ENCODE data around the gene SEMA4D.
A peak's percentile ranks its signal among the peaks of the same experiment; 100 is the strongest.

SEMA4D gene

DNA sequence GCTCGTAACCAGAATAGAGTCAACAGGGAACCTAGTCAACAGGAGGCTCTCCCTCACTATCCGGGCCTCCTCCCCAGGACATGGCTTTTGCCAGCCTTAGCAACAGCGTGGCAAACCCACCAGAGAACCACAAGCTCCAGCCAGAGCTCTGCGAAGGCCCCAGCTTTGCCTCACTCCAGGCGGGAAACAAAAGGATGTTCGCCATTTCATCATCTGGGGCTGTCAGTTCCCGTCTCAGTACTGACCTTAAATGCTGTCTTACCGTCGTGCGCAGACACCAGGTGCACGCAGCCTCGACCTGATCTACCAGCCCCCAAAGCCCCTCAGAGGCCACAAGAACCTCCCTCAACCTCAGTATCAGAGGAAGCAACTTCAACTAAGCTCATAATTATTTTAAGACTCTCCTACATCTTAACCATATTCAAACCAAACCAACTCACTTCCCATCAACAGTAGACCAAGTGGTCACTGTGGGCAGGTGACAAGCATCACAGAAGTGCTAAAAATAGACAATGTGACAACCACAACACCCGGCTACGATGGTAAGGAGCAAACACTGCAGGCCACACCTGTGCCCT, 71.4 kb downstream of the SEMA4D start:
- Histone ChIP-seq H3K27ac (replicated peaks) (no peak overlapping the region), H3K27me3 (ENCODE audit: insufficient read depth, poor library complexity, severe bottlenecking) (no peaks in the 10 kb centered on the region), H3K4me3 (replicated peaks; ENCODE audit: insufficient read depth, low read length) (no peak overlapping the region)
- no peak for TF ChIP-seq CTCF (IDR thresholded peaks at IDR 0.05; ENCODE audit: insufficient read depth, low read length)
- peak in 1 of 2 experiments; percentile 26 for DNase-seq (ENCODE audit: low read depth in 1 of 2, low spot score in 1 of 2)

DNA sequence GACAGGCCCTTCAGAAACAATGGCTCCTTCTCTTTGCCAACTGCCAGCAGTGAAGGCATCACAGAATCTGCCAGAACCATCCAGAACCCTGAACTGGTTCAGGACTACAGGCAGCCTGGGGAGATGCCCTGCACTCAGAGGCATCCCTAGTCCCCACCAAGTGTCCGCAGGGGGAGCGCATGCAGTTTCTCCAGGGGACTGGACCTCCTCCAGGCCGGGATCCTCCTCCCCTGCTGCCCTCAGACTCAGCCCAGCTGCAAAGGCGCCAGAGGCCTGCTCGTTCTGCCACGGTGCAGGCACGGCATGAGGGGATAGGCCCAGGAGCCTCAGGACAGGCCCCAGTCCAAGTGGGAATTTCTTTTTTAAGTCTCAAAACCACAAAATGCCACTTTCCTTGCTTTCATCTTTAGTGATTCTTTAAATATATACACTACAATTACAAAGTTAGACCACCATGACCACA, 72.0 kb downstream of the SEMA4D start:
- no peak for DNase-seq (ENCODE audit: low read depth in 1 of 2, low spot score in 1 of 2)
- no peaks in the 10 kb centered on the region for H3K27me3 ChIP-seq (ENCODE audit: insufficient read depth, poor library complexity, severe bottlenecking)
- no peak overlapping the region for H3K27ac ChIP-seq (replicated peaks)
- no peak for TF ChIP-seq POLR2AphosphoS5 (IDR thresholded peaks at IDR 0.05; ENCODE audit: low read depth)
- TF ChIP-seq GABPA (IDR thresholded peaks at IDR 0.05; ENCODE audit: low read depth) = no peak
- TF ChIP-seq SPI1 (IDR thresholded peaks at IDR 0.05; ENCODE audit: borderline replicate concordance, low read depth) = no peak
- no peak for TF ChIP-seq CTCF (IDR thresholded peaks at IDR 0.05; ENCODE audit: insufficient read depth, low read length)
- no peak for TF ChIP-seq REST (IDR thresholded peaks at IDR 0.05; ENCODE audit: insufficient replicate concordance, low read depth)
- H3K4me3 ChIP-seq (replicated peaks; ENCODE audit: insufficient read depth, low read length) = no peak overlapping the region

GRCh38 chr9:89425024-89425805, 72.7 kb downstream of the SEMA4D start:
- no peak overlapping the region for H3K4me3 ChIP-seq (replicated peaks; ENCODE audit: insufficient read depth, low read length)

More at GRCh38 chr9:89425024-89425805, 72.7 kb downstream of the SEMA4D start:
- DNase-seq (ENCODE audit: low read depth in 1 of 2, low spot score in 1 of 2) = no peak
- TF ChIP-seq POLR2AphosphoS5 (IDR thresholded peaks at IDR 0.05; ENCODE audit: low read depth) = no peak
- no peak for TF ChIP-seq CTCF (IDR thresholded peaks at IDR 0.05; ENCODE audit: insufficient read depth, low read length)
- TF ChIP-seq GABPA (IDR thresholded peaks at IDR 0.05; ENCODE audit: low read depth) = no peak
- TF ChIP-seq SPI1 (IDR thresholded peaks at IDR 0.05; ENCODE audit: borderline replicate concordance, low read depth) = no peak
- TF ChIP-seq REST (IDR thresholded peaks at IDR 0.05; ENCODE audit: insufficient replicate concordance, low read depth) = no peak
- H3K27me3 ChIP-seq (ENCODE audit: insufficient read depth, poor library complexity, severe bottlenecking) = no peaks in the 10 kb centered on the region
- H3K27ac ChIP-seq (replicated peaks) = no peak overlapping the region

Data from HL-60 (cell line).